Nephron (organoid): Measurements from ENCODE around the gene HECTD2.
"Not testable (repeated sequence)": the region's sequence is repeated elsewhere in the genome, so short reads cannot be mapped to it uniquely, and the experiment has no call there.

Experiments used
- H3K27ac Mint-ChIP-seq, 3 experiments: 2 replicates each; pipeline ENCODE4 v1.8.0; 2020; ENCODE audit warnings: mixed read lengths in 3 of 3, mild to moderate bottlenecking in 2 of 3, moderate library complexity in 1 of 3
- H3K27me3 Mint-ChIP-seq: 2 replicates; pipeline ENCODE4 v1.8.0; 2021; ENCODE audit warnings: low read depth, mild to moderate bottlenecking, moderate library complexity, mixed read lengths
- H3K36me3 Mint-ChIP-seq: 2 replicates; pipeline ENCODE4 v1.8.0; 2020; ENCODE audit warnings: low read depth, mixed read lengths
- H3K4me1 Mint-ChIP-seq: 2 replicates; pipeline ENCODE4 v1.8.0; 2020; ENCODE audit warnings: mixed read lengths
- H3K4me3 Mint-ChIP-seq, 3 experiments: 2 replicates each; pipeline ENCODE4 v1.8.0; 2020; ENCODE audit warnings: mild to moderate bottlenecking in 3 of 3, mixed read lengths in 3 of 3, moderate library complexity in 2 of 3
- H3K9me3 Mint-ChIP-seq: 2 replicates; pipeline ENCODE4 v1.8.0; 2020; ENCODE audit warnings: mixed read lengths
- TF ChIP-seq, protein P1 (sequence below), 3 experiments: fragments of 200-600 bp; sonication (generic); IDR thresholded peaks; one replicate each; pipeline ENCODE4 v1.5.0; 2021; ENCODE audit warnings: antibody characterized with exemption in 3 of 3; ENCODE audit not compliant: unreplicated experiment in 3 of 3

HECTD2 gene

DNA sequence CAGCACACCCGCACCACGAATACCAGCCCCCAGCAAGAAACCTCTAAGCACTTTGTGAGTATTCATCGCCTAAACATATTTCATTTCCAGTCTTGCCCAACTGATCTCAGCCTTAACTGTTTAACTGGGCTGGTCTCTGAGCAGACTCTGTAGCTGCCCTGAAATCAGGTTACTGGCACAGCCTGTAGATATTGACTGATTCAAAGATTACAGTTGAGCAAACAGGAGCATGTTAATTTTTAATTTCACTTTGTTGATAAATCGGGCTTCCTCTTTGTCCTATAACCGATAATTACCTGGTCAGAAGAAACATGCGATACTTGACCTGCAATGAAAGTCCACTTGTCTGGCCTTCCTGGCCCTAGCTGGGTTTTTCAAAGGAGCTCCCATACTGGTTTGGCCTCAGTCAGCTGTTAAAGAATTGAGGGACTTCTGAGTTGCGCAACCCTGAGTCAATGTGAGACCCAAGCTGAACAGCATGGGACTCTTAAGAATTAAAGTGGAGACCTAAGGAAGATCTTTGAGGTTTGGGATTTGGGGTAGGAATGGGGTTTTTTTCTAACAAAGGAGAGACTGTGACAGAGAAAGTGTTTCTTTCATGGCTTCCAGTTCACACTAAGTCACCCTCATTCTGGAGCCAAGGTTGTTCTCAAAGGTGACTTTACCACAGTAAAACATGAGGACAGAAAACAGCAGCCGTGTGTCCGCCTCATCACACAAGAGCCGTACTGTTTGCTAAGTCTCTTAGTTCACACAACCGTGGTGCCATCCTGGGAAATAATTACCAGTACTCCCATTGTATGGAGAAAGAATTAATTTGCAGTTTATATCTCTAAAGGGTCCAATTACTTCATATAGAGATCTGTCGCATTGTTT, 146.8 kb downstream of the HECTD2 start:
- H3K27me3 Mint-ChIP-seq, result no peaks in the 10 kb centered on the region

DNA sequence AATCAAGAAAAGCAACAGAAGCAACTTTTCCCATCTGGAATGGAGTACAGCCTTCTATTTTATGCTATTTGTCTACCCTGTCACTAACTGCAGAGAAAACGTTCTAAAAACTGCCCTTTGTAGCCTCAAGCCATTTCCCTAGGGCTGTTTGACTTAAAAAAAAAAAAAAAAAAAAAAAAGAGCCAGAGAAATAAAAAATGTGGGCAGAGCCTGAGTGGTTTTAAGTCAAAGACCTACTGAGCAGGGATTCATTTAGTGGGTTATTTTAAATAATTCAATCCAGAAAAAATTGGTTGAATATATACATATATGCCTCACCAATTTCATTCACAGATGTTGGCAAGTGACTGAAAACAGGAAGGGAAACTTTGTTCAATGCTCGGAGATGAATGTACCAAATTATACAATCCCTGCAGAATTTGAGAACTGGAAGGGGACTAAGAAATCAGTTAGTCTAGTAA, 147.5 kb downstream of the HECTD2 start:
- Mint-ChIP-seq H3K27me3 (no peaks in the 10 kb centered on the region), H3K27ac (peak overlapping the region; percentile 86 to 95 (median 94)), H3K4me3 (peak overlapping the region in 1 of 3 experiments; percentile 33), H3K9me3 (peaks cover 6% of the 10 kb centered on the region), H3K4me1 (peaks cover 66% of the 10 kb centered on the region), H3K36me3 (peaks cover 5% of the 10 kb centered on the region)
- TF ChIP-seq, protein P1, sequence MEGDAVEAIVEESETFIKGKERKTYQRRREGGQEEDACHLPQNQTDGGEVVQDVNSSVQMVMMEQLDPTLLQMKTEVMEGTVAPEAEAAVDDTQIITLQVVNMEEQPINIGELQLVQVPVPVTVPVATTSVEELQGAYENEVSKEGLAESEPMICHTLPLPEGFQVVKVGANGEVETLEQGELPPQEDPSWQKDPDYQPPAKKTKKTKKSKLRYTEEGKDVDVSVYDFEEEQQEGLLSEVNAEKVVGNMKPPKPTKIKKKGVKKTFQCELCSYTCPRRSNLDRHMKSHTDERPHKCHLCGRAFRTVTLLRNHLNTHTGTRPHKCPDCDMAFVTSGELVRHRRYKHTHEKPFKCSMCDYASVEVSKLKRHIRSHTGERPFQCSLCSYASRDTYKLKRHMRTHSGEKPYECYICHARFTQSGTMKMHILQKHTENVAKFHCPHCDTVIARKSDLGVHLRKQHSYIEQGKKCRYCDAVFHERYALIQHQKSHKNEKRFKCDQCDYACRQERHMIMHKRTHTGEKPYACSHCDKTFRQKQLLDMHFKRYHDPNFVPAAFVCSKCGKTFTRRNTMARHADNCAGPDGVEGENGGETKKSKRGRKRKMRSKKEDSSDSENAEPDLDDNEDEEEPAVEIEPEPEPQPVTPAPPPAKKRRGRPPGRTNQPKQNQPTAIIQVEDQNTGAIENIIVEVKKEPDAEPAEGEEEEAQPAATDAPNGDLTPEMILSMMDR (IDR thresholded peaks at IDR 0.05; ENCODE audit: unreplicated experiment in 3 of 3), result no peak

More for the DNA sequence above, 146.8 kb downstream of the HECTD2 start:
- Mint-ChIP-seq H3K9me3 (no peaks in the 10 kb centered on the region), H3K4me1 (peaks cover 62% of the 10 kb centered on the region), H3K27ac (peak overlapping the region; percentile 86 to 95 (median 94)), H3K4me3 (peak overlapping the region in 1 of 3 experiments; percentile 5), H3K36me3 (peaks cover 5% of the 10 kb centered on the region)
- TF ChIP-seq, protein P1 (IDR thresholded peaks at IDR 0.05; ENCODE audit: unreplicated experiment in 3 of 3), result no peak

DNA sequence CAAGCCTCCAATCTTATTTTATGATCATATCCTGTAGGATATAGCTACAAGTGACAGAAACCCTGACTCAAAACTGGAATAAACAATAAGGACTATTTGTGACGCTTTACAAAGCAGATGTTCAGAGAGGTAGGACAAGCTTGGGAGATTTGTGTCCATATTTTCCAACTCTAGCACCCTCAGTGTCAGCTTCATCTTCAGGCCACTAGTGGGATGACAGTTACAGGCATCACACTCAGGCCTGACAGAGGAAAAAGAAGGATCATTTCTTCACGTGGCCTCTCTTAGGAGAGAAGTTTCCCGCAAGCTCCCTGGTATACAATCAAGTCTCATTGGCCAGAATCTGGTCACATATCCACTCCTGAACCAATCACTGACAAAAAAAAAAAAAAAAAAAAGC, 148.3 kb downstream of the HECTD2 start:
- H3K4me3 Mint-ChIP-seq, result no peak overlapping the region
- TF ChIP-seq, protein P1 (IDR thresholded peaks at IDR 0.05; ENCODE audit: unreplicated experiment in 3 of 3), result no peak
- peak overlapping the region; percentile 86 to 95 (median 94) for H3K27ac Mint-ChIP-seq
- no peaks in the 10 kb centered on the region for H3K27me3 Mint-ChIP-seq
- H3K9me3 Mint-ChIP-seq, result peaks cover 9% of the 10 kb centered on the region
- H3K36me3 Mint-ChIP-seq, result peaks cover 5% of the 10 kb centered on the region
- peaks cover 74% of the 10 kb centered on the region for H3K4me1 Mint-ChIP-seq

DNA sequence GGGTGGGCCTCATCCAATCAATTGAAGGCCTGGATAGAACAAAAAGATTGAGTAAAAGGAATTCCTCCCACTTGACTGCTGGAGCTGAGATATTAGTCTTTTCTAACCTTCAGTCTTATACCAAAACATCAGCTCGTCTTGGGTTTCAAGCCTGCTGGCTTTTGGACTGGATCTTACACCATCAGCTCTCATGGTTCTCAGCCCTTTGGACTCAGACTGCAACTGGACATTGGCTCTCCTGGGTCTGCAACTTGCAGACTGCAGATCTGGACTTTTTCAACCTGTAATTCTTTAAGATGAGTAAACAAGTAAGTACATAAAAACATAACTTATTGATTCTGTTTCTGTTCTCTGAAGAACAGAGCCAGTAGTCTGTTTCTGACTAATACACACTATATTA, 149.0 kb downstream of the HECTD2 start:
- peaks cover 81% of the 10 kb centered on the region for H3K4me1 Mint-ChIP-seq
- H3K36me3 Mint-ChIP-seq, result peaks cover 5% of the 10 kb centered on the region
- TF ChIP-seq, protein P1 (IDR thresholded peaks at IDR 0.05; ENCODE audit: unreplicated experiment in 3 of 3), result no peak
- H3K27ac Mint-ChIP-seq, result peak overlapping the region; percentile 86 to 95 (median 94)
- H3K9me3 Mint-ChIP-seq, result peaks cover 9% of the 10 kb centered on the region
- peak overlapping the region in 1 of 3 experiments; percentile 52 for H3K4me3 Mint-ChIP-seq
- no peaks in the 10 kb centered on the region for H3K27me3 Mint-ChIP-seq

DNA sequence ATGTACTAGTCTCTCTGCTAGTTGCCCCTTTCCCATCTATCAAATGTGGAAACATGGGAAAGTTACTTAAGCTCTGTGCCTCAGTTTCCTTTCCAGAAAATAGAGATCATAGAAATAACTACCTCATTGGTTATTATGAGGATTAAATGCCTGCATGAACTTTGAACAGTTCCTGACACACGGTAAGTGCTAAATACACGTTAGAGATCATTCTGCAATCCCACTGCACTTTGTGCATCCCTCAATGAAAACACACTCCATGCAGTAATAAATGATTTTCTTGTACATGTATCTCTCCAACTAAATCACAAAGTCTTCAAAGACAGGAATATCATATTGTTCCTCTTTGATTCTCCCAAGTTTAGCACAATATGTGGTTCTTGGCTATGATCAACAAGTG, 149.6 kb downstream of the HECTD2 start:
- Mint-ChIP-seq H3K9me3 (peaks cover 9% of the 10 kb centered on the region), H3K4me3 (no peak overlapping the region), H3K27ac (peak overlapping the region in 2 of 3 experiments; percentile 86 to 95), H3K27me3 (no peaks in the 10 kb centered on the region), H3K4me1 (peaks cover 85% of the 10 kb centered on the region), H3K36me3 (peaks cover 5% of the 10 kb centered on the region)
- TF ChIP-seq, protein P1 (IDR thresholded peaks at IDR 0.05; ENCODE audit: unreplicated experiment in 3 of 3), result no peak

DNA sequence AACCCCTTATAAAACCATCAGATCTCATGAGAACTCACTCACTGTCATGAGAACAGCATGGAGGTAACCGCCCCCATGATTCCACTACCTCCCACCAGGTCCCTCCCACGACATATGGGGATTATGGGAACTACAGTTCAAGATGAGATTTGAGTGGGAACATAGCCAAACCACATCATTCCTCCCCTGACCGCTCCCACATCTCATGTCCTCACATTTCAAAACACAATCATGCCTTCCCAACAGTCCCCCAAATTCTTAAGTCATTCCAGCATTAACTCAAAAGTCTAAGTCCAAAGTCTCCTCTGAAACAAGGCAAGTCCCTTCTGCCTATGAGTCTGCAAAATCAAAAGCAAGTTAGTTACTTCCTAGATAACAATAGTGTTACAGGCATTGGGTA, 150.7 kb downstream of the HECTD2 start:
- H3K4me3 Mint-ChIP-seq, result peak overlapping the region in 2 of 3 experiments; percentile 1 to 17
- peaks cover 78% of the 10 kb centered on the region for H3K4me1 Mint-ChIP-seq
- not testable (repeated sequence) for H3K36me3 Mint-ChIP-seq, H3K9me3 Mint-ChIP-seq, H3K27me3 Mint-ChIP-seq
- peak overlapping the region; percentile 59 to 89 (median 88) for H3K27ac Mint-ChIP-seq
